GM18519 (cell line): ENCODE results near the gene PHOX2B.
"Not testable (repeated sequence)": the region's sequence is repeated elsewhere in the genome, so short reads cannot be mapped to it uniquely, and the experiment has no call there.

ENCODE experiments used
- ATAC-seq: cut with Tn5 transposase; IDR thresholded peaks from one replicate; pipeline ENCODE4 v1.9.1; 2021; ENCODE audit warnings: mild to moderate bottlenecking, moderate library complexity; ENCODE audit not compliant: unreplicated experiment, low FRiP score

PHOX2B gene

DNA sequence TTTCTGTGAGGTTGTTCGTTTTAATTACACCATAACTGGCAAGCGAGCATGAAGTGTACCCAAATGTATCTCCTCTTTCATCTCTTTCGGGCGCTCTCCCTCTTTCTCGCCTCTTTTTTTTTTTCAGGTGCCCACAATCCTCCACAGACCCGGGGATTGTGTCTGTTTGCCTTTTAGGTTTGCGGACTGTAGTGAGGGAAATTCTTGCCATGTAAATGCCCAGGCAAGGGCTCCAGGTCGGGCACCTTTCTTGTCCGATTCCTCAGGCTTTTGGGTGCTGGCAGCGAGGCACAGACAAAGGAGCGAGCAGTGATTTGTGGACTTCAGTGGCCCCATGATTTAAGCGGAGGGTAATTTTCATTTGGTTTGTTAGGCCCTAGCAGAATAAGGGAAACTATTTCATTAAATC lies 1.1 kb upstream of the PHOX2B start:
- ATAC-seq, result no peak

DNA sequence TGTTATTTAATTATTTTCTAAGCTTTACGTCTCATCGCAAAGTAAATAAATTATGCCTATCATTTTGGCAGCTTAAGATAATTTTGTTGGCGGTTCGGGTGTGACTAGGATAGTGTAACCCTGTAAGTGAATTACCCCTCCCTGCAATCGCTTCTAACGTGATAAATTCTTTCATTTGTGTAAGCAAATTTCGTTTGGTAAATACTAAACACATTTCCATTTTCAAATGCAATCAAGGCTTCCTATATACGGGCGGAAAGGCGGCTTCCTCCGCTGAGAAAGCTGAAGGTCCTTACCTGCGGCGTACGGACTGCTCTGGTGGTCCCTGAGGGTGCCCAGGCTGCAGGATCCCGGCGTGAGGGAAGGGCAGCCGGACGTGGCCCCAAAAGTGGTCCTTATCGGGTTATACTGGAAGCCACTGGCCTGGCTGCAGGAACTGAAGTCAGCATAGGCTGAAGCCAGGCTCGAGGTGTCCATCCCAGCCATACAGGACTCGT lies 403 bp downstream of the PHOX2B start:
- no peak for ATAC-seq

DNA sequence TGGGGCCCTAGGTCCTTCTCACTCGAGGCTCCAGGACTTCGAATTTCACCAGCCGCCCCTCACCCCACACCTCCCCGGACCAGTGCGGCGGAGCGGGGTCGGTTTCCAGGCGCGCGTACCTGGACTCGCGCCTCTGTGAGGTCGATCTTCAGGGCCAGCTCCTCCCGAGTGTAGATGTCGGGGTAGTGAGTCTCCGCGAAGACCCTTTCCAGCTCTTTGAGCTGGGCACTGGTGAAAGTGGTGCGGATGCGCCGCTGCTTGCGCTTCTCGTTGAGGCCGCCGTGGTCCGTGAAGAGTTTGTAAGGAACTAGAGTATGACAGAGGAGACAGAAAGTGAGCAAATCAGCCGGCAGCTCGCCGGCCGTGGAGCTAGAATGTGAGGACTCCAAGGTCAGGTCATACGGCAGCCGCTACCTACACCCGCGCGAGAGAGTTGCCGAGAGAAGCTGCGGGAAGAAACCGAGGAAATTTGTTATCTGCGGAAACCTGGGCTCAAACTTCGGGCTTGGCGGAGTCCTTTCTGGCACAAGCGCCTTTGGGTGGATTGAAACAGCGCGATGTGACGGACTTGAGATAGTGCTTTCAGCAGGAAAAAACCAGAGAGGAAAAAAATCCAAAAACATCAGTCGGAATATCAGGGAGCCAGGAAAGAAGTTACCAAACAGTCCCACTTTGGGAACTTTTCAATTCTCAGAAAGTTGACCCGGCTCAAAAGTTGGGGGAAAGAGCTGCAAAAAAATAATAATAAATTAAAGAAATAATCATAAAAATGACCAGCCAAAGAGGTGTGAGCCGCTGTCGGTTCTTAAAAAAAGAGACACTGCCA lies 1.1 kb downstream of the PHOX2B start:
- ATAC-seq, result no peak

DNA sequence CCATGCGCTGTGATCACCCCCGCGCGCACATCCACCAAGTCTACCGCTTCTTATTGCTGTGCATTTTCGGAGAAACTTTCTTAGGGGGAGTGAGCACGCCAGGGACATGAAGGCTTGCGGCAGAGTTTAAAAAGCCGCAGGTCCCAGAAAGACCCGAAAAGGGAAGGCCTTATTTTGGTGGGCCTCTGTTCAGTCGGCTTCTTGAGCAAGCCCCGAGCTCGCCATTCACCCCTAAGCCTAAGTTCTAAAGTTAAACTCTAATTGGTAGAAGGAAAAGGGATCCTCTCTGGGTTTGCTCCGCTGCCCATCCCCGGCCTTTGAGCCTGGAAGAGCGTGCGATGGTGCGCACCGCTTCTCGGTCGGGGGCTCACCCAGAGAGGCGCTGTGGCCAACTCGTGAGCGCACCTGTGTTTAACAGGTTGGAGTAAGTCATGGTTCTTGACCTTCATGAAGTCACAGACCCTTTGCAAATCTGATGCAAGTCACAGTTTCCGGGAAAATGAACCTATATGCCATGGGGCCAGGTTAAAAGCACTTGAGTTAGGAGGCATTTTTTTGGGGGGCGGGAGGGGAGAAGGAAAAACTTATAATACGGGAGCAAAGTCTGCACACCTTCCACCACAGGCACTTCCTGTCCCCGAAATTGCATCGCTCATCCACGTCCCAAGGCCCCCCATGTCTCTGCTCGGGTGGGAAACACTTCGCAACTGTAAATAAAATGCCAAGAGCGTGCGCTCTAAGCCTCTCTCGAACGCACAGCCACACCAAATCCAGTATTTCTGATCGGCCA lies 1.9 kb downstream of the PHOX2B start:
- ATAC-seq, result no peak

DNA sequence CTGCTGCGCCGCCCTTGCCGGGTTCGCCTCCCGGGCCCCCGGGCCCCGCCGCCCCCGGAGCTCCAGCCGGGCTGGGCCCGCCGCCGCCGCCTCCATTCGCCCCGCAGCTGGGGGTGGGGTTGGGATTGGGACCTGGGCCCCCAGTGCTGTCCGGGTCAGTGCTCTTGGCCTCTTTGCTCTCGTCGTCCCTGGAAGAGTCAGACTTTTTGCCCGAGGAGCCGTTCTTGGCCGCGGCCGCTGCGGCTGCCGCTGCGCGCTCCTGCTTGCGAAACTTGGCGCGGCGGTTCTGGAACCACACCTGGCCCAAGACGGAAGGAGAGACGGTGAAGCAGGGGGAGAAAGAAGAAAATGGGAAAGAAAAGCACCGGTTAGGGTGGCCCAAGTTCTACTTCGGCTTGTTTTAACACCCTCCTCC lies 2.5 kb downstream of the PHOX2B start:
- ATAC-seq, result no peak

DNA sequence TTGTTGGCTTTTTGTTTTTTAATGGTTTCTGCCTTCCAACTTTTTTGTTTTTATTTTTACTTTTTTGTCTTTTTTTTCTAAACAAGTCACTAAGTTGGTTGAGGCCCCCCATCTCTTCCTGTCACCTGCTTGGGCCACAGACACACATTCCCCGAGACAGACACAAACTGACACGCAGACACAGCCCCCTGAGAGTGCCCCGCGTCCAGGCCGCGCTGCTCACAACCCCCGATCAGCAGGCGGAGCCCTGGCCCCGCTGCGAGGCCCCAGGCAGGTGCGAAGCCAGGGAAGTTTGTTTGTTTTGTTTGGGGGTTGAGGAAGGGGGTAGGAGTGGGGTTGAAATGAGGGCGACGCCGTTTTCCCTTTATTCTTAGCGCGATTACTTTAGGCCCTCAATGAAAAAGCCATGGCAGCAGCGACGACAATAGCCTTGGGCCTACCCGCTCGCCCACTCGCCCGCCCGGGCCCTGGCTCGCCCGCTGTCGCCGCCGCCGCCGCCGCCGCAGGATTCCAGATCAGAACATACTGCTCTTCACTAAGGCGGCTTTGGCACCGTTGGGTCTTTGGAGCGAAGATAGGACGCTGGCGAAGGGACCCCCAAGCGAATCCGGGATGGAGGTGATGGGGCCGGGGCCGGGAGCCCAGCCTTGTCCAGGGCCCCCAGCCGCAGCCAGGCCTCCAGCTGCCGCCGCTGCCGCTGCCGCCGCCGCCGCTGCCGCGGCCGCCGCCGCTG lies 3.1 kb downstream of the PHOX2B start:
- ATAC-seq, result no peak

DNA sequence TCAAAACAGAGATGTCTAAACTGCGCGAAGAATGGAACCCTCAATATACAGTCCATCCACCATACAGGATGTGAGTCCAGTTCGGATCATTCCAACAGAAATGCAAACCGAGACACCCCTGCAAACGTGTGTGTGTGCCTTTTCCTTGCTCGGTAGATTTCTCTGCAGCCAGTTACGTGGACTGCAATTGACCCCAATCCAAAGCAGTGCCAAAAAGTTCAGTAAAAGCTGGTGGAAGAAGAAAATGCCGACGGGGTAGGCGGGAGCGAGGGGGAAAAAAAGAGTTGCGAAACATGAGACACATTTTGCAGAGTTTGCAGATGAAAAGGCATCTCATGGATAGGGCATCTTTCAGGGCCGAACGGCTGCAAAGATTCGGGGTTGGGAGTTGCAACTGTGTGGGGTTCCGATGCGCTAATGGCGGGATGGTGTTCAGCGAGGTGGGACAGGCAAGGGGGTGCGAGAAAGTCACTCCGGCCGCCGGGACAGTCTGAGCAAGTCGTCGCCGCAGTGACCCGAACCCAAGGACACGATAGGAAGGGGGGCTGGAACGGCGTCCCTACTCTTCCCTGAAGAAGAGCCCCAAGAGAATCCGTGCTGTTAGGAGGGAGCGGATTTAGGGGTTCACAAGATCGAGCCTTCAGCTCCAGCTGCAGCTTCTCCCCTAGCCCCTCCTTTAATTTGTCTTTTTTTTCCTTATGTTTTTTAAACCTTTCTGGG lies 3.8 kb downstream of the PHOX2B start:
- no peak for ATAC-seq

DNA sequence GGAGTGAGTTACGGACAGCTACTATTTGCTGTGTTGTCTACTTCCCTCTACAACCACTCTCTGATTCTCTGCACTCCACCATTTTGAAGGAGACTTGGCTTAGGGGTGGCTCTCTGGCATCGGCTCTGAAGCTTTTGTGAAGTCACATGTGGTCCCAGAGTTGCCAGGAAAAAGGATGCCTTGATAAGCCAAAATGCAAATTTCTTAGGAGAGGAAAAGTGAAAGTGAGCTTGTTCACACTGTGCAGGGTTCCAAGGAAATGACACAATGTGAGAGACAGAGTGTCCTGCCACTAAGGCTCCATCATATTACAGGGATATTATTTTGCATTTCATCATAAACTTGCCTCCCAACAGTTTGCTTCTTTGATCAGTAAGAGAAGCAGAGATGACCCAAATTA lies 7.2 kb downstream of the PHOX2B start:
- ATAC-seq, result no peak

DNA sequence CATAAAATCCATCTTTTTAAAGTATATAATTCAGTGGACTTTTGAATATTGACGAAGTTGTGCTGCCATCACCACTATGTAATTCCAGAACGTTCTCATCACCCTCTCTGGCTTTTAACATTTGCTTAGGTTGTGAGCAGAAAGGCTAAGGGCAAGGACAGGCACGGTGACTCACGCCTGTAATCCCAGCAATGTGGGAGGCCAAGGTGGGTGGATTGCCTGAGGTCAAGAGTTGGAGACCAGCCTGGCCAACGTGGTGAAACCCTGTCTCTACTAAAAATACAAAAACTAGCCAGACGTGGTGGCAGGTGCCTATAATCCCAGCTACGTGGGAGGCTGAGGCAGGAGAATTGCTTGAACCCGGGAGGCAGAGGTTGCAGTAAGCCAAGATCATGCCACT lies 11.0 kb downstream of the PHOX2B start:
- not testable (repeated sequence) for ATAC-seq

DNA sequence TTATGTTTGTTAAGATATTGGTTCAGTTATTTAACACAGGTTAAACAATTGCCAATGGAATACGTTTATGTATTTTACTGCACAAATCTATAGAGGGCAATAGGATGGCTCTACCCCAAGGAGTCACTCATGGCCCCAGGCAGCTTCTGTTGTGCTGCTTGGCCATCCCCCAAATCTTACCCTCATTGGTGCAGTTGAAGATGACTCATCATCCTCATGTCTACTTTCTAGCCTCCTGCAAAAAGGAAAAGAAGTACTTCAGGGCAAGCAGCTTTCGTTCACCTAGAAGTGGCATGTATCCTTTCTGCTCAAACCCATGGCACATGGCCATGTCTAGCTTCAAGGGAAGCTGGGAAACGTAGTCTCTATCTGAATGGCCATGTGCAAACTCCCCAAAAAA lies 14.2 kb downstream of the PHOX2B start:
- no peak for ATAC-seq

DNA sequence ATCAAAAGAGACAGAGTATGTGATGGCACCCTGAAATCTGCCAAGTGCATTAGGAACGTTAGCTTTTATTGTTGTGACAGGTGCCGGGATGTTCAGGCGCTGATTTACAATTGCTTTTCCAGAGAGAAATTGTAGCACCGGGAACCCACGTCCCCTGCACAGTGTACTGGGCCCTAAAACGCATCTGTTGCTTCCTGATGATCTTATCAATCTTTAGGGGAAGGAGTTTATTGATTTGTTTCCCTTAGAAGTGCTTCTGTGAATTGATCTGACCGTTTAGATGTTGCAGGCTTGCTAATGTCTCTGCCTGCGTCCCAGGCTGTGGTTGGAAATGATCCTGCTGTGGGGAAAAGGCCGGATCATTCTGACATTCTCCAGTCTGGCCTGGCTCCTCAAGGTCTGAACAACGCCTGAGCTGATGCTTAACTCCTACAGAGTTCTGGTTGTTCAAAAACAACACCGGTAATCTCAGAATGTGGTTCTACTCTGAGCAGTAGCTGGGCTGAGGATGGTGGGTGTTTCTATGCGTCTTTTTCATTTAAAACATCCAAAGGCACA lies 16.9 kb downstream of the PHOX2B start:
- ATAC-seq, result no peak

DNA sequence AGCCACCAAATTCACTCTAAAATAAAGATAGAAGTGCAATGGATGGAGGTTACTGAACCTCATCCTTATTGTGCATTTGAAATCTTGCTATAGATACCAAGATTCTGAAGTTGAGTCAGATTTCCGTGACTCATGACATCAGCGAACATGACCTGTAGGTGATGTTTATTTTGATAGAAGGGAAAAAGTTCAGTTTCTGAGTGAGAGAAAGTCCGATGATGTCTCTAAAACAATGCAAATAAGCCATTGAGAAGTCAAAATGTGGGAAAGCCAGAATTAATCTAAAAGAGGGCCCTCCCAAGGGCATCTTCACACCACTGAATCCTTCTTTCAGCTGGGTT lies 20.0 kb downstream of the PHOX2B start:
- ATAC-seq, result no peak

DNA sequence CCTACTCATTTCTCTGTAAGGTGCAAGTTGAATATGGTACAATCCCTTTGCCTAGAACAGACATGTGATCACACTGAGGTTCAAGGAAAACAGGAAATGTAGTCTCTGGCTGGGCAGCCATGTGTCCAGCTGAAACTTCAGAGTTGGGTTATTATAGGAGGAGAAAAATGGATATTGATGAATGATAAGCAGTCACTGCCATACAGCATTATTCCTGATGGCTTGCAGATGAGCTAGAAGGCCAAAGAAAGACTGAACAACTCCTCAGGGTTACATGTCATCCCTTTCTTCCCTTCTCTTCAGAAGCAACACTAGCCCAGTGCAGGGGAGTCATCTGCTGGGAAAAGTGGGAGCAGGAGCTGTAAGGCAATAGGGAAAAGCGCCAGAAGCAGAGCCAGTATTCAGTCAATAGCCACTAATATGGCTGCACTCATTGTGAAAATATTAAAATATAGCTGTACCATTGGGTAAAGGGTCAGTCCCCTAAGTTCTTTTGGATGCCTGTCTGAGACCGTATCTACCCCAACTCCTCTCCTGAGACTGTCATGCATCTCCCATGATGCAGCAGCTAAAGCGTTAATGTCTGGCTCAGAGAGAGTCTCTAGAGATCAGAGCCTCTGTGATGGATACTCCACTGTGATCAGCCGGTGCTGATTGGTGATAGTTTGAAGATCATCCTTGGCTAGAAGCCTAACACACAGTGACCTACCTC lies 20.5 kb downstream of the PHOX2B start:
- ATAC-seq, result no peak

DNA sequence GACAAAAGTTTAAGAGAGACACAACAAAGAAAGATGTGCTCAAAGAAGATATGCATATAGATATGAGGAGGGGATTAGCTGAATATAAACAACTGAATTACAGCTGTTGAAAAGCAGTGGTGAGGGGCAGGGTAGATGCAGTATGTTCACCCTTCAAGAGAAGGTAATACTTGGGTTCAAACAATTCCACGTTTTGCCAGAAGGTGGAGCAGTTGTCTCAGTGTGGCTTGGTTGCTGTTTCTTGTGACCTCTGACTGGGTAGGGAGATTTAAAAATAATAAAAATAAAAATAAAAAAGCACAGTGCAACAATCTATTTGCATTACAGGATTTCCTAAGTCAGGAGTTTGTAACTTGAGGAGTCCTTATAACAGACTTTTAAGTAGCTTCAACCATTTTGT lies 23.3 kb downstream of the PHOX2B start:
- no peak for ATAC-seq

DNA sequence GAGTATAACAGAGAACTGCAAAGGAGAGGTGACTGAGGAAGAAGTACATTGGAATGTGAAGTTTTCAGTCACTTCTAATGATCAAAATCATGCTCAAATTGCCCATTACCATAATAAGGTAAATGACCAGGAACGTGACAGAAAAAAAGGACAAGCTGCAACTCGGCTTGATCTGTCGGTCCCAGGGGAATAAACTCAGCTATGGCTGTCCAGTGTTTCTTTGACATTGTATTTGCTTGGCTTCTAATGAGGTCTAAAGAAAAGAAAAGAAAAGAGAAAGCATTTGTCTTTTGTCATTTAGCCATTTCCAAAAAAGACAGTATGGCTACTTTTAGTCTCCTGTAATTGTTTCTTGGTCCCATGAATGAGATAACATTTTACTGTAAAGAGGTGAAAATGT lies 25.2 kb downstream of the PHOX2B start:
- ATAC-seq, result no peak

DNA sequence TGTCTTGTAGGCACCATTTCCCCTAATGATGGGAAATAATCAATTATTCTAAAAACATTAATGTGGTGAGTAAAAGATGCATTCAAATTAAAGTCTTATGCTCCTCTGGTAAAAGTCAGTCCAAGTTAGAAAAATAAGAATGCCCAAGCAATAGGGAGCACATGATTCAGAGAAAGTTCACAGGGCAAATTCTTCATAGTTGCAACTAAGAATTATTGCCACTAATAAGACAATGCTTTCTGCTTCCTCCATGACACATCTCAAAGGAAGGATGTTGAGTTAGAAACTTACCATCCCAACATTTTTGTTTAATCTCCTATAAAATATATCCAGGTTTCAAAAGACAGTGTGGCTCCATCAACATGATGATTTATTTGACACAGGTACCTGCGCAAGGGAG lies 26.3 kb downstream of the PHOX2B start:
- no peak for ATAC-seq

DNA sequence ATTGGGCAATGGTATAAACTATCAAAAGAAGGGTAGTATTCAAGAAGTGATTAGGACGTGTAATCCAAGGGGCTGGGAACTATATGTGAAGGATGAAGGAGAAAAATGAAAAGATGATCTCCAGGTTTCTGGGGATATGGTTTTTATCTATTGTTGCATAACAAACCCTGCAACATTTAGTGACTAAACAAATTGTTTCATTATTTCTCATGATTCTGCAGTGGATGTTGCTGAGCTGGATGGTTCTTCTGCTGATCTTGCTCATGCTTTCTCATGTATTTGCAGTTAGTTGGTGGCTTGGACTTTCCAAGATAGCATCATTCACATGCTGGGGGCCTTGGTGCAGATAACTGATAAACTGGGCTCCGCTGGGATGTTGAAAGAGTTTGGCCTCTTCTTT lies 29.1 kb downstream of the PHOX2B start:
- no peak for ATAC-seq

DNA sequence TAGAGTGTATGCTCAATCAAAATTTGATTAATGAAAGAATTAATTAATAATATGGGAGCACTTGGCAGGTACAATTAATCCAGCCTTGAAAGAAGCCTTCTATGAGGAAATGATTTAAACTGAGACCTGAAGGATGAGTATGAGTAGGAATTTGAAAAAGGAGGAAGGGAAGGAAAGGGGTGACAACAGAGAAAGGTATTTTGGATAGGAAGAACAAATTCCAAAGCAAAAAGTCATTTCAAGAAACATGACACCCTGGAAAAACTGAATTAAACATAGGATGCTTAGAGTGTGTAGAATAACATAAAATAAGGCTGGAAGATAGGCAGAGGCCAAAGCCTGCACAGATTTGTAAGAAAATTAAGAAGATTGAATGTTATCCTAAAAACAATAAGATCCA lies 29.6 kb downstream of the PHOX2B start:
- ATAC-seq, result no peak

DNA sequence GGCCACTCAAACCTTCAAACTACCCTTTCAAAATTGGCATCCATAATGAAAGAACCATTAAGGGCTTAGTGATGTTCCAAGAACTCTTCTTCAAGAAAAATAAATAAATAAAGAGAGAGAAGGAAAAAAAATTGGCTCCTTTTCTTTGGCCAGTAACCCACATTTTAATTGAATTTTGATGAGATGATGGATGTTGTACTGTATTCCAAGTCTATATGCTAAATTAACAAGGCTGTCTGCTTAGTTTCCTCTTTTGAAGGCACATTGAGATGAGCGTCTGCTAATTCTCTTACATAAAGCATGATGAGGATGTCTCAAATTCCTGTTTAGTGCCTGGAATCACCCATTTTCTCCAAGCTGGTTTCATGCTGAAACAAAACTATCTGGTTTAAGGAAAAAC lies 33.4 kb downstream of the PHOX2B start:
- ATAC-seq, result no peak
